Activated naive CD8-positive, alpha-beta T cell treated with anti-CD3 and anti-CD28 coated beads, Interleukin-2, amount 50 U/mL, for 16 hours (primary cell): Measurements from ENCODE around the gene IGSF3.

ENCODE experiments used
- DNase-seq: peaks from one replicate; pipeline ENCODE4 v3.0.0-alpha.2; 2020; ENCODE audit warnings: low read depth, low spot score

The IGSF3 gene

DNA sequence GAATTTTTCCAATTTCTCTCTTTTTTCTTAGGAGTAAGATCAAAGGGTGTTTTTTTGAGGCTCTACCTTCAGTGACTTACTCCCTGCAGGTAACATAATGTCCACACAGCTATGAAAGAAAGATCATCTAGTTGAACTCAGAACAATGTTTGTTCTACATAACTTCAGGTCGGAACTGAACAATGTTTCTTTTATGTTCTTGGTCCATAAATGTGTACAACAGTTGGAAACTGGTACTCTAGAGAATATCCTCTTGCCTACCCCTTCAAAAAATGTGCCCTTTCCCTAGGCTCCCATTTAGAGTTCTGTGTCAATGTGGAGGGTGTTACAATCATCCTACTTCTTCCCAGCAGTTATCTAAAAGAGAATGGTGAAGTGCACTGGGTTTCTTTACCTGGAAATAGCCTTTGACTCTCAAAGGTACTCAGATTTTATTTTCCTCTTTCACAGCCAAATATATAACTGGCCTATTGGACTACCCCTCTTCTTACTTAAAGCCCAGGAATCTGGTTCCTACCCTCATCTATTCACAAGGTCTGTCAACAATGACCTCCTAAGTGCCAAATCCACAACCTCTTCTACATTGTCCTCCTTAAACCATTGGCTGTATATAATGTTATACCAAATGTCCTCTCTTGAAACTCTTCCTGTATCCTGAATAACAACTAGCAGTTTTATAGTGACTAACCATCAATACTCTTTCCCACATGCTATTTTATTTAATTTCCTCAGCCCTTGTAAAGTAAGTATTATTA is 139.0 kb downstream of the IGSF3 start:
- DNase-seq, result no peak

DNA sequence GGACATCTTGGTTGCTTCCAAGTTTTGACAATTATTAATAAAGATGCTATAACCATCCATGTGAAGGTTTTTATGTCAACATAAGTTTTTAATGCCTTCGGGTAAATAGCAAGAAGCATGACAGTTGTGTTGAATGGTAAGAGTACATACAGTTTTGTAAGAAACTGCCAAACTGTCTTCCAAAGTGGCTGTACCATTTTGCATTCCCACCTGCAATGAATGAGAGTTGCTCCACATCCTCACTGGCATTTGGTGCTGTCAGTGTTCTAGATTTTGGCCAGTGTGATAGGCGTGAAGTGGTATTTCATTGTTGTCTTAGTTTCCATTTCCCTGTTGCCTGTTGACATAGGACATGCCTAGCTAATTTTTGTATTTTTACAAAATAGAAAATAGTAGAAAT is 142.1 kb downstream of the IGSF3 start:
- DNase-seq, result no peak
